H4 (cell line): ENCODE data around the gene ZNF711. TPM values are rescaled to one million over a fixed set of nuclear protein-coding genes. Genes with fewer than 3 reads are reported as not detected.
A peak's percentile ranks its signal among the peaks of the same experiment; 100 is the strongest.
"Not testable (repeated sequence)": the region's sequence is repeated elsewhere in the genome, so short reads cannot be mapped to it uniquely, and the experiment has no call there.

Experiments used
- DNase-seq: peaks from one replicate; pipeline ENCODE4 v3.0.0-alpha.2; 2015; ENCODE audit warnings: low spot score
- total RNA-seq: library from RNA; depleted of rRNA; stranded (reverse); fragments of >200 nt; shearing (Covaris generic); gene quantifications from 2 replicates; pipeline ENCODE4 v1.2.3, GENCODE V29; 2014; rRNA removed

Gene ZNF711
- 5.0 and 7.2 TPM in 2 replicates for total RNA-seq

- peak; percentile 69 for DNase-seq
Measured at GRCh38 chrX:85243761-85244449, at the start of gene ZNF711, which contains the start of gene SATL1. ZNF711 (plus strand) TSS chrX:85243991; CDS start chrX:85247573, 3,582 bp downstream. SATL1 (minus strand) TSS chrX:85243779; CDS start chrX:85108968, 134,811 bp downstream.

- no peak for DNase-seq
Measured at GRCh38 chrX:85196319-85196718, 47.5 kb upstream of the ZNF711 start.

- DNase-seq = no peak
Measured at GRCh38 chrX:85203461-85203970, 40.3 kb upstream of the ZNF711 start.

- DNase-seq = no peak
Measured at GRCh38 chrX:85213792-85214530, 29.8 kb upstream of the ZNF711 start.

- DNase-seq = no peak
Measured at GRCh38 chrX:85215946-85216345, 27.8 kb upstream of the ZNF711 start.

- DNase-seq = no peak
Measured at GRCh38 chrX:85221361-85221760, 22.4 kb upstream of the ZNF711 start.

GRCh38 chrX:85223359-85223758 lies 20.4 kb upstream of the ZNF711 start:
- DNase-seq = no peak

- no peak for DNase-seq
Measured at GRCh38 chrX:85243155-85243554, 636 bp upstream of the ZNF711 start.

- peak; percentile 18 for DNase-seq
Measured at GRCh38 chrX:85244450-85245211, 840 bp downstream of the ZNF711 start.

GRCh38 chrX:85285286-85285685 lies 41.5 kb downstream of the ZNF711 start:
- DNase-seq = not testable (repeated sequence)

GRCh38 chrX:85288992-85289723 lies 45.4 kb downstream of the ZNF711 start:
- DNase-seq = no peak

GRCh38 chrX:85303544-85303943 lies 59.8 kb downstream of the ZNF711 start:
- DNase-seq = no peak

- no peak for DNase-seq
Measured at GRCh38 chrX:85309717-85310116, 65.9 kb downstream of the ZNF711 start.

GRCh38 chrX:85311348-85311747 lies 67.6 kb downstream of the ZNF711 start:
- DNase-seq = not testable (repeated sequence)

Other genes with a start within 250 kb of the ZNF711 start
- gene APOOL, start 240.1 kb upstream of the ZNF711 start, total RNA-seq = 7.3 and 14.2 TPM in 2 replicates
- gene SATL1, start 212 bp upstream of the ZNF711 start, total RNA-seq = not detected in 2 replicates
- 0.14 TPM in 1 of 2 replicates, not detected in the other for gene POF1B, start 135.7 kb downstream of the ZNF711 start, total RNA-seq